Mesenchymal stem cell (in vitro differentiated cells and primary cell): ENCODE results near the gene CFAP69.

ENCODE experiments used
- DNase-seq: peaks from one replicate; pipeline ENCODE4 v3.0.0-alpha.2; 2013
- H2AFZ ChIP-seq: one replicate; pipeline ENCODE4 v1.6.1; 2013; ENCODE audit warnings: low read depth, mild to moderate bottlenecking, control low read depth, inconsistent platforms, low read length, moderate library complexity
- H2AK5ac ChIP-seq: 2 replicates; pipeline ENCODE4 v1.6.1; 2013; ENCODE audit warnings: low read length, moderate library complexity, mild to moderate bottlenecking, inconsistent platforms; ENCODE audit not compliant: severe bottlenecking
- H2BK120ac ChIP-seq: one replicate; pipeline ENCODE4 v1.6.1; 2013; ENCODE audit warnings: low read depth, mild to moderate bottlenecking, inconsistent platforms, low read length, moderate library complexity
- H2BK12ac ChIP-seq, 2 experiments: one replicate each; pipeline ENCODE4 v1.6.1; 2013; ENCODE audit warnings: inconsistent platforms in 2 of 2, low read length in 2 of 2, mild to moderate bottlenecking in 2 of 2, moderate library complexity in 2 of 2, control low read depth in 1 of 2
- H2BK15ac ChIP-seq: one replicate; pipeline ENCODE4 v1.6.1; 2013; ENCODE audit warnings: mild to moderate bottlenecking, low read depth, inconsistent platforms; ENCODE audit not compliant: poor library complexity, severe bottlenecking
- H2BK5ac ChIP-seq: 2 replicates; pipeline ENCODE4 v1.6.1; 2013; ENCODE audit warnings: low read depth, mild to moderate bottlenecking, low read length, control low read depth, inconsistent platforms; ENCODE audit not compliant: poor library complexity, severe bottlenecking
- H3K14ac ChIP-seq, 2 experiments: one replicate each; pipeline ENCODE4 v1.6.1; 2013; ENCODE audit warnings: inconsistent platforms in 2 of 2, low read length in 2 of 2, control low read depth in 1 of 2, mild to moderate bottlenecking in 1 of 2, moderate library complexity in 1 of 2
- H3K18ac ChIP-seq, 2 experiments: one replicate each; pipeline ENCODE4 v1.6.1; 2013; ENCODE audit warnings: inconsistent platforms in 2 of 2, low read length in 2 of 2, control low read depth in 1 of 2, low read depth in 1 of 2, mild to moderate bottlenecking in 1 of 2
- H3K23ac ChIP-seq, 2 experiments: one replicate each; pipeline ENCODE4 v1.6.1; 2013; ENCODE audit warnings: inconsistent platforms in 2 of 2, low read length in 2 of 2, mild to moderate bottlenecking in 2 of 2, moderate library complexity in 2 of 2, control low read depth in 1 of 2
- H3K27ac ChIP-seq: 2 replicates; pipeline ENCODE4 v1.5.1; 2013; ENCODE audit warnings: mild to moderate bottlenecking, moderate library complexity, low read length, control low read depth, inconsistent platforms; ENCODE audit not compliant: poor library complexity, severe bottlenecking
- H3K27me3 ChIP-seq, 2 experiments: 2 replicates each; pipeline versions ENCODE4 v1.6.1 to v1.7.0; 2013; ENCODE audit warnings: low read length in 2 of 2, mild to moderate bottlenecking in 2 of 2, moderate library complexity in 2 of 2, control low read depth in 1 of 2, inconsistent platforms in 1 of 2; ENCODE audit not compliant: control insufficient read depth in 1 of 2, insufficient read depth in 1 of 2
- H3K36me3 ChIP-seq, 2 experiments: 2 replicates each; pipeline versions ENCODE4 v1.6.1 to v1.7.0; 2013; ENCODE audit warnings: low read length in 2 of 2, control low read depth in 1 of 2, inconsistent platforms in 1 of 2, low read depth in 1 of 2, mild to moderate bottlenecking in 1 of 2; ENCODE audit not compliant: insufficient read depth in 2 of 2, control insufficient read depth in 1 of 2
- H3K4ac ChIP-seq, 2 experiments: one replicate each; pipeline ENCODE4 v1.6.1; 2013; ENCODE audit warnings: inconsistent platforms in 2 of 2, low read length in 2 of 2, mild to moderate bottlenecking in 2 of 2, moderate library complexity in 2 of 2, control low read depth in 1 of 2, low read depth in 1 of 2
- H3K4me1 ChIP-seq: 2 replicates; pipeline ENCODE4 v1.6.1; 2013; ENCODE audit warnings: low read depth, low read length, control low read depth; ENCODE audit not compliant: control insufficient read depth, insufficient read depth
- H3K4me2 ChIP-seq: 2 replicates; pipeline ENCODE4 v1.6.1; 2013; ENCODE audit warnings: low read length, mild to moderate bottlenecking, inconsistent platforms; ENCODE audit not compliant: poor library complexity, severe bottlenecking
- H3K4me3 ChIP-seq, 2 experiments: 2 replicates each; pipeline versions ENCODE4 v1.5.1 to v1.7.0; 2013; ENCODE audit warnings: low read length in 2 of 2, mild to moderate bottlenecking in 2 of 2, control low read depth in 1 of 2, low read depth in 1 of 2; ENCODE audit not compliant: insufficient read depth in 1 of 2
- H3K79me1 ChIP-seq: replicated peaks from 2 replicates; pipeline ENCODE4 v1.6.1; 2013; ENCODE audit warnings: mild to moderate bottlenecking, control low read depth, low read length, inconsistent platforms; ENCODE audit not compliant: poor library complexity, severe bottlenecking
- H3K9ac ChIP-seq: 2 replicates; pipeline ENCODE4 v1.7.0; 2013; ENCODE audit warnings: mild to moderate bottlenecking, low read length, moderate library complexity
- H3K9me3 ChIP-seq: 2 replicates; pipeline ENCODE4 v1.7.0; 2013; ENCODE audit warnings: mild to moderate bottlenecking, low read length; ENCODE audit not compliant: control insufficient read depth
- H4K8ac ChIP-seq: one replicate; pipeline ENCODE4 v1.6.1; 2013; ENCODE audit warnings: inconsistent platforms, mild to moderate bottlenecking, low read length, moderate library complexity
- H4K91ac ChIP-seq: one replicate; pipeline ENCODE4 v1.6.1; 2013; ENCODE audit warnings: mild to moderate bottlenecking, low read length, inconsistent platforms
- WGBS: methylation state at CpG from one replicate; pipeline ENCODE4 v1.1.7; 2013; ENCODE audit warnings: mixed read lengths; 5-methylcytosine and 5-hydroxymethylcytosine counted together

CFAP69 gene

DNA sequence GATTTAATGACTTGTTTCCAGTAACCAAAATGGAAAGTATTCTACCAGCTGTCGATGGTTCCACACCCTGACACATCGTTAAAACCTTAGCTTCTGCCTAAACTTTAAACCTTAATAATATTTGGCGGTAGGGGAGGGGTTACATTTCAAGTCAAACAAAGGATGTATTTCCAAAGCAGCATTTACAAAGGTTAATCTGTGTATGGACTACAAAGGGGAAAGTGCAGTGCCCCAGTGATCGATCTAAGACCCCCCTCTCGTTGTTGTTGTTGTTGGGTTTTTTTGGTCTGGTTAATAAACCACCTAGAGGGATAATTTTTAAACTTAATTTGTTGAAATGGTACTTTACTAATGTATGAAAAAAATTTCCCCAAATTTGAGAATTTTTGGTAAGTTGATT, 34.5 kb upstream of the CFAP69 start:
- DNase-seq: no peak
- WGBS: 28% methylated on average over 2 of the region's 5 CpGs
- H3K9ac ChIP-seq: peak overlapping the region; percentile 98
- H3K36me3 ChIP-seq: no peaks in the 10 kb centered on the region
- H3K23ac ChIP-seq: no peak overlapping the region
- no peak overlapping the region for H3K4ac ChIP-seq
- no peak overlapping the region for H2BK15ac ChIP-seq
- H2BK5ac ChIP-seq: no peak overlapping the region
- peaks cover 8% of the 10 kb centered on the region for H3K4me1 ChIP-seq
- no peaks in the 10 kb centered on the region for H3K9me3 ChIP-seq
- no peak overlapping the region for H3K27ac ChIP-seq
- no peak overlapping the region for H2BK120ac ChIP-seq
- no peak overlapping the region for H3K18ac ChIP-seq
- no peak overlapping the region for H3K14ac ChIP-seq
- H2AFZ ChIP-seq: no peak overlapping the region
- peak overlapping the region in 1 of 2 experiments; percentile 99 for H3K4me3 ChIP-seq
- H4K91ac ChIP-seq: no peak overlapping the region
- H3K27me3 ChIP-seq: peaks cover 0 to 28% of the 10 kb centered on the region in 2 experiments
- no peak overlapping the region for H2AK5ac ChIP-seq
- no peak overlapping the region for H3K4me2 ChIP-seq
- H4K8ac ChIP-seq: no peak overlapping the region
- H2BK12ac ChIP-seq: no peak overlapping the region
- H3K79me1 ChIP-seq: no peaks in the 10 kb centered on the region

DNA sequence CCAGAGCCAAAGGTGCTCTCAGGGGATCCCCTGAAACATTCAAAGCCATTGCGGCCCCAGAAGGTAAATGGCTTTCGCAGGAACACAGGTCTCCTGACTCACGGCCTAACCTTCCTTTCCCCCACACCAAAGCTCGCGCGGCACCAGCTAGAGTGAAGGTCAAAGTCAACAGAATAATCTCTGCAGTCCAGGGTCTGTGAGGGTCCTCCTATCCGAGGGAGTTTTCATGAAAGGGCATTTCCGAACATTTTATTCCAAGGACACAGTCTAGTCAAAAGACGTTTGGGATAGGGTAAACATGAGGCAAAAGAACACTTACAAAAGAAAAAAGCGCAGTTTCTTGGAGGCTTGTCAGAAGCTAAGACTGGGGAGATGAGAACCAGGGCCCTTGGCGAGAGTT, 34.0 kb upstream of the CFAP69 start:
- H3K9ac ChIP-seq: peak overlapping the region; percentile 98
- H2AFZ ChIP-seq: no peak overlapping the region
- peak overlapping the region in 1 of 2 experiments; percentile 99 for H3K4me3 ChIP-seq
- H2BK12ac ChIP-seq: no peak overlapping the region
- no peak for DNase-seq
- peaks cover 0 to 28% of the 10 kb centered on the region in 2 experiments for H3K27me3 ChIP-seq
- H3K14ac ChIP-seq: no peak overlapping the region
- no peaks in the 10 kb centered on the region for H3K79me1 ChIP-seq
- H2BK5ac ChIP-seq: no peak overlapping the region
- no peak overlapping the region for H4K91ac ChIP-seq
- no peaks in the 10 kb centered on the region for H3K9me3 ChIP-seq
- H3K36me3 ChIP-seq: no peaks in the 10 kb centered on the region
- H2BK120ac ChIP-seq: no peak overlapping the region
- no peak overlapping the region for H3K4ac ChIP-seq
- WGBS: 17% methylated on average over 11 of the region's 11 CpGs
- no peak overlapping the region for H3K18ac ChIP-seq
- H3K4me1 ChIP-seq: peaks cover 8% of the 10 kb centered on the region
- H4K8ac ChIP-seq: no peak overlapping the region
- H3K23ac ChIP-seq: no peak overlapping the region
- H2BK15ac ChIP-seq: no peak overlapping the region
- peak overlapping the region; percentile 94 for H3K4me2 ChIP-seq
- no peak overlapping the region for H2AK5ac ChIP-seq
- H3K27ac ChIP-seq: no peak overlapping the region

DNA sequence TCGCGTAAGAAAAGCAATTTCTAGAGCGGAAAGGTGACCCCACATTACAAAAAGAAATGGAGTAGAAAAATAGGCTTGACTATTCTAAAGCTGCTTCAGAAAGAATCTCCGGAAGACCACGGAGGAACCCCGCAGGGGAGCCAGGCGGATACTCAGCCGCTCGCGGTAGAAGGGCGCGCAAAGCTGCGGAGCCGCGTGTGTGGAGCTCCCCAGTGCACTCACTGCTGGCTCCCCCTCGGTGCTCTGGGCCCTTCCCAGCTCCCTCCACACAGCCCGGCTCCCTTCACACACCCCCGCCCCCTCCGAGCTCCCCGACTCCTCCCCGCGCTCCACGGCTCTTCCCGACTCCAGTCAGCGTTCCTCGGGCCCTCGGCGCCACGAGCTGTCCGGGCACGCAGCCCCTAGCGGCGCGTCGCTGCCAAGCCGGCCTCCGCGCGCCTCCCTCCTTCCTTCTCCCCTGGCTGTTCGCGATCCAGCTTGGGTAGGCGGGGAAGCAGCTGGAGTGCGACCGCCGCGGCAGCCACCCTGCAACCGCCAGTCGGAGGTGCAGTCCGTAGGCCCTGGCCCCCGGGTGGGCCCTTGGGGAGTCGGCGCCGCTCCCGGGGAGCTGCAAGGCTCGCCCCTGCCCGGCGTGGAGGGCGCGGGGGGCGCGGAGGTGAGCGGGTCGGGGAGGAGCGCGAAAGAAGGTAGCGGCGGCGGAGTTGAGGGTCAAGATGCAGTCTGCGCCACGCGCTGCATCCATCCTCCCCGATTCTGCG, 33.4 kb upstream of the CFAP69 start, which contains the start of gene STEAP2:
Gene STEAP2 (plus strand): TSS at position 350 of the 758 bp plus-strand sequence. CDS start 13,343 bp downstream, outside the sequence.
- DNase-seq: peak; percentile 73
- H3K9me3 ChIP-seq: no peaks in the 10 kb centered on the region
- H4K8ac ChIP-seq: no peak within 1 kb of the TSS
- H3K79me1 ChIP-seq: no peaks in the 10 kb centered on the region
- H2AK5ac ChIP-seq: no peak within 1 kb of the TSS
- H2BK12ac ChIP-seq: no peak within 1 kb of the TSS
- H3K27ac ChIP-seq: no peak within 1 kb of the TSS
- WGBS: under 1% methylated on average over 39 of the region's 73 CpGs
- no peak within 1 kb of the TSS for H2BK120ac ChIP-seq
- H2BK15ac ChIP-seq: no peak within 1 kb of the TSS
- peaks cover 0 to 28% of the 10 kb centered on the region in 2 experiments for H3K27me3 ChIP-seq
- H4K91ac ChIP-seq: peak within 1 kb of the TSS; percentile 10
- peaks cover 8% of the 10 kb centered on the region for H3K4me1 ChIP-seq
- peak within 1 kb of the TSS; percentile 59 to 99 for H3K4me3 ChIP-seq
- no peak within 1 kb of the TSS for H2BK5ac ChIP-seq
- no peaks in the 10 kb centered on the region for H3K36me3 ChIP-seq
- no peak within 1 kb of the TSS for H3K18ac ChIP-seq
- H3K14ac ChIP-seq: peak within 1 kb of the TSS in 1 of 2 experiments; percentile 35
- H3K4ac ChIP-seq: no peak within 1 kb of the TSS
- peak within 1 kb of the TSS; percentile 66 for H2AFZ ChIP-seq
- H3K4me2 ChIP-seq: peak within 1 kb of the TSS; percentile 94
- peak within 1 kb of the TSS; percentile 98 for H3K9ac ChIP-seq
- H3K23ac ChIP-seq: peak within 1 kb of the TSS in 1 of 2 experiments; percentile 6

DNA sequence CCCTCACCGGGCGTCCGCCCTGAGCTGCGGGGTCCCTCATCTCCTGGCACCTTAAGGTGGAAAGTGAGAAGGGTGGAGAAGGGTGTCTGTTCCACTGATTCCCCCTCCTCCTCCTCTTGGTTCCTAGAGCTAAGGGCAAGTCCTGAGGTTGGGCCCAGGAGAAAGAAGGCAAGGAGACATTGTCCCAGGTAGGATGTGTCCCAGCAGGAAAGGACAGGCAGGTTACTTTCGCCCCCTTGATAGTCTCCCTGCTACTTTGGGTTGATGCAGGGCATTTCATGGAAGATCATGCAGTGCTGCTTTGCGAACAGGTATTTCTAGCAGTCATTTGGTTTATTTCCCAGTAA, 32.9 kb upstream of the CFAP69 start:
- peaks cover 8% of the 10 kb centered on the region for H3K4me1 ChIP-seq
- H3K4ac ChIP-seq: no peak overlapping the region
- no peak overlapping the region for H3K14ac ChIP-seq
- no peaks in the 10 kb centered on the region for H3K36me3 ChIP-seq
- H3K4me3 ChIP-seq: peak overlapping the region; percentile 59 to 99
- no peak overlapping the region for H4K91ac ChIP-seq
- peaks cover 0 to 28% of the 10 kb centered on the region in 2 experiments for H3K27me3 ChIP-seq
- peak overlapping the region; percentile 94 for H3K4me2 ChIP-seq
- WGBS: 22% methylated on average over 2 of the region's 6 CpGs
- H3K27ac ChIP-seq: no peak overlapping the region
- peak overlapping the region in 1 of 2 experiments; percentile 6 for H3K23ac ChIP-seq
- H3K18ac ChIP-seq: no peak overlapping the region
- peak; percentile 1 for DNase-seq
- H2BK15ac ChIP-seq: no peak overlapping the region
- no peak overlapping the region for H2BK12ac ChIP-seq
- no peak overlapping the region for H2BK5ac ChIP-seq
- no peak overlapping the region for H2AFZ ChIP-seq
- peak overlapping the region; percentile 98 for H3K9ac ChIP-seq
- no peaks in the 10 kb centered on the region for H3K79me1 ChIP-seq
- H2AK5ac ChIP-seq: no peak overlapping the region
- no peaks in the 10 kb centered on the region for H3K9me3 ChIP-seq
- no peak overlapping the region for H4K8ac ChIP-seq
- H2BK120ac ChIP-seq: no peak overlapping the region
